Neural crest cell (in vitro differentiated cells): ENCODE data around the gene UCN2. TPM values are rescaled to one million over a fixed set of nuclear protein-coding genes. Genes with fewer than 3 reads are reported as not detected.
"Not testable (repeated sequence)": the region's sequence is repeated elsewhere in the genome, so short reads cannot be mapped to it uniquely, and the experiment has no call there.

Experiments
- DNase-seq: peaks from one replicate; pipeline ENCODE4 v3.0.0; 2021; ENCODE audit warnings: low read depth, mixed read lengths, low spot score
- H3K27ac Mint-ChIP-seq: one replicate; pipeline ENCODE4 v1.8.0; 2021; ENCODE audit warnings: mild to moderate bottlenecking, mixed read lengths; ENCODE audit not compliant: unreplicated experiment
- H3K27me3 Mint-ChIP-seq: 2 replicates; pipeline ENCODE4 v1.8.0; 2021; ENCODE audit warnings: low read depth, mild to moderate bottlenecking, mixed read lengths
- H3K36me3 Mint-ChIP-seq: 2 replicates; pipeline ENCODE4 v1.8.0; 2021; ENCODE audit warnings: low read depth, mild to moderate bottlenecking, mixed read lengths
- H3K4me1 Mint-ChIP-seq: 2 replicates; pipeline ENCODE4 v1.8.0; 2021; ENCODE audit warnings: mixed read lengths
- H3K4me3 Mint-ChIP-seq: one replicate; pipeline ENCODE4 v1.8.0; 2021; ENCODE audit warnings: mild to moderate bottlenecking, mixed read lengths
- H3K9me3 Mint-ChIP-seq: 2 replicates; pipeline ENCODE4 v1.8.0; 2021; ENCODE audit warnings: mixed read lengths
- CTCF ChIP-seq: fragments of 200-600 bp; sonication (generic); conservative IDR thresholded peaks from 2 replicates; pipeline ENCODE4 v1.5.0; 2021; ENCODE audit warnings: antibody characterized with exemption, mild to moderate bottlenecking
- total RNA-seq: library from RNA; stranded (reverse); gene quantifications from 2 replicates; pipeline ENCODE4 v1.2.1, GENCODE V29; 2021

Gene UCN2
- total RNA-seq, 1 donor from 2014 or later = 1.3 TPM

GRCh38 chr3:48535578-48535977 is 28.0 kb downstream of the UCN2 start:
- no peak for DNase-seq
- no peak for TF ChIP-seq CTCF
- Mint-ChIP-seq H3K4me3 (no peak overlapping the region), H3K9me3 (no peaks in the 10 kb centered on the region), H3K27ac (peak overlapping the region; percentile 12), H3K4me1 (no peaks in the 10 kb centered on the region), H3K36me3 (peaks cover 19% of the 10 kb centered on the region), H3K27me3 (no peaks in the 10 kb centered on the region)

- Mint-ChIP-seq H3K27ac (no peak overlapping the region), H3K4me3 (no peak overlapping the region), H3K36me3 (peaks cover 19% of the 10 kb centered on the region), H3K9me3 (no peaks in the 10 kb centered on the region), H3K27me3 (no peaks in the 10 kb centered on the region), H3K4me1 (no peaks in the 10 kb centered on the region)
- DNase-seq = no peak
- TF ChIP-seq CTCF = no peak
Observed at GRCh38 chr3:48532977-48533337, 30.6 kb downstream of the UCN2 start.

GRCh38 chr3:48532271-48532976 is 31.2 kb downstream of the UCN2 start:
- no peak for TF ChIP-seq CTCF
- peaks cover 17% of the 10 kb centered on the region for H3K36me3 Mint-ChIP-seq
- H3K27me3 Mint-ChIP-seq = no peaks in the 10 kb centered on the region
- DNase-seq = no peak
- H3K27ac Mint-ChIP-seq = no peak overlapping the region
- H3K4me1 Mint-ChIP-seq = no peaks in the 10 kb centered on the region
- no peaks in the 10 kb centered on the region for H3K9me3 Mint-ChIP-seq
- no peak overlapping the region for H3K4me3 Mint-ChIP-seq

- peaks cover 13% of the 10 kb centered on the region for H3K36me3 Mint-ChIP-seq
- not testable (repeated sequence) for H3K27me3 Mint-ChIP-seq, H3K27ac Mint-ChIP-seq, H3K4me3 Mint-ChIP-seq, H3K4me1 Mint-ChIP-seq, DNase-seq, H3K9me3 Mint-ChIP-seq
Observed at GRCh38 chr3:48530701-48531100, 32.9 kb downstream of the UCN2 start.

- DNase-seq = no peak
- H3K27ac Mint-ChIP-seq = no peak overlapping the region
- no peaks in the 10 kb centered on the region for H3K27me3 Mint-ChIP-seq
- peaks cover 5% of the 10 kb centered on the region for H3K36me3 Mint-ChIP-seq
- H3K9me3 Mint-ChIP-seq = no peaks in the 10 kb centered on the region
- TF ChIP-seq CTCF = no peak
- H3K4me3 Mint-ChIP-seq = no peak overlapping the region
- no peaks in the 10 kb centered on the region for H3K4me1 Mint-ChIP-seq
Observed at GRCh38 chr3:48528754-48529153, 34.8 kb downstream of the UCN2 start.

GRCh38 chr3:48528048-48528447 is 35.5 kb downstream of the UCN2 start:
- no peak for TF ChIP-seq CTCF
- DNase-seq = no peak
- Mint-ChIP-seq H3K4me3 (no peak overlapping the region), H3K9me3 (no peaks in the 10 kb centered on the region), H3K27me3 (no peaks in the 10 kb centered on the region), H3K27ac (no peak overlapping the region), H3K4me1 (no peaks in the 10 kb centered on the region), H3K36me3 (peaks cover 5% of the 10 kb centered on the region)
